HCT116 (cell line): ENCODE results near the gene B3GALT6.

Experiments
- POLR2AphosphoS5 ChIP-seq: IDR thresholded peaks from 2 replicates; pipeline ENCODE4 v1.6.1; 2011; ENCODE audit warnings: mild to moderate bottlenecking, low read depth, low read length, moderate library complexity
- ZBTB33 ChIP-seq: IDR thresholded peaks from 2 replicates; pipeline ENCODE4 v1.6.1; 2011; ENCODE audit warnings: mild to moderate bottlenecking, low read length, moderate library complexity; ENCODE audit not compliant: insufficient replicate concordance; ENCODE audit errors: extremely low read depth

GRCh38 chr1:1247341-1247913, 15.4 kb downstream of the B3GALT6 start:
- TF ChIP-seq ZBTB33, result no peak
- TF ChIP-seq POLR2AphosphoS5, result no peak
